ENCODE data around the gene ESRRB.

GRCh38 chr14:76346391-76347160 lies 29.4 kb upstream of the ESRRB start:
- TF ChIP-seq CTCF (IDR thresholded peaks at IDR 0.05) = no peak
- no peak for TF ChIP-seq POLR2A (IDR thresholded peaks at IDR 0.05)

All from vagina (tissue), 2 donors.